Retinal pigment epithelial cell (primary cell): ENCODE data around the gene BFSP2.

Experiments used
- DNase-seq: peaks from one replicate; pipeline ENCODE4 v3.0.0-alpha.2; 2010; ENCODE audit warnings: low read depth
- H3K4me3 ChIP-seq: 2 replicates; pipeline ENCODE4 v1.5.1; 2011; ENCODE audit warnings: mild to moderate bottlenecking, low read length, control low read depth, moderate library complexity
- TF ChIP-seq, protein P1 (sequence below): conservative IDR thresholded peaks from 2 replicates; pipeline ENCODE4 v1.5.1; 2011; ENCODE audit warnings: low read depth, low read length, control low read depth, inconsistent platforms

BFSP2 gene, protein sequence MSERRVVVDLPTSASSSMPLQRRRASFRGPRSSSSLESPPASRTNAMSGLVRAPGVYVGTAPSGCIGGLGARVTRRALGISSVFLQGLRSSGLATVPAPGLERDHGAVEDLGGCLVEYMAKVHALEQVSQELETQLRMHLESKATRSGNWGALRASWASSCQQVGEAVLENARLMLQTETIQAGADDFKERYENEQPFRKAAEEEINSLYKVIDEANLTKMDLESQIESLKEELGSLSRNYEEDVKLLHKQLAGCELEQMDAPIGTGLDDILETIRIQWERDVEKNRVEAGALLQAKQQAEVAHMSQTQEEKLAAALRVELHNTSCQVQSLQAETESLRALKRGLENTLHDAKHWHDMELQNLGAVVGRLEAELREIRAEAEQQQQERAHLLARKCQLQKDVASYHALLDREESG

DNA sequence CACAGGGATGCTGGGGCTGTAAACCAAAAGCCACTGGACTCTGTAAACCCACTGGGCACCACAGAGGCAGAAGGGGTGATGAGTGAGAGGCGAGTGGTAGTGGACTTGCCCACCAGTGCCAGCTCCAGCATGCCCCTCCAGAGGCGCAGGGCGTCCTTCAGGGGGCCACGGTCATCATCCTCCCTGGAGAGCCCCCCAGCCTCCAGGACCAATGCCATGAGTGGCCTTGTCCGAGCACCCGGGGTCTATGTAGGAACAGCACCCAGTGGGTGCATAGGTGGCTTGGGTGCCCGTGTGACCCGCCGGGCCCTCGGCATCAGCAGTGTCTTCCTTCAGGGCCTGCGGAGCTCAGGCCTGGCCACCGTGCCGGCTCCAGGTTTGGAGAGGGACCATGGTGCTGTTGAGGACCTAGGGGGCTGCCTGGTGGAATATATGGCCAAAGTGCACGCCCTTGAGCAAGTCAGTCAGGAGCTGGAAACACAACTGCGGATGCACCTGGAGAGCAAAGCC is at the start of gene BFSP2:
TSS of gene BFSP2 (plus strand) at position 51 of the 510 bp plus-strand sequence. CDS start at position 79, 28 bp downstream.
- H3K4me3 ChIP-seq = no peak within 1 kb of the TSS
- DNase-seq = no peak
- TF ChIP-seq, protein P1, sequence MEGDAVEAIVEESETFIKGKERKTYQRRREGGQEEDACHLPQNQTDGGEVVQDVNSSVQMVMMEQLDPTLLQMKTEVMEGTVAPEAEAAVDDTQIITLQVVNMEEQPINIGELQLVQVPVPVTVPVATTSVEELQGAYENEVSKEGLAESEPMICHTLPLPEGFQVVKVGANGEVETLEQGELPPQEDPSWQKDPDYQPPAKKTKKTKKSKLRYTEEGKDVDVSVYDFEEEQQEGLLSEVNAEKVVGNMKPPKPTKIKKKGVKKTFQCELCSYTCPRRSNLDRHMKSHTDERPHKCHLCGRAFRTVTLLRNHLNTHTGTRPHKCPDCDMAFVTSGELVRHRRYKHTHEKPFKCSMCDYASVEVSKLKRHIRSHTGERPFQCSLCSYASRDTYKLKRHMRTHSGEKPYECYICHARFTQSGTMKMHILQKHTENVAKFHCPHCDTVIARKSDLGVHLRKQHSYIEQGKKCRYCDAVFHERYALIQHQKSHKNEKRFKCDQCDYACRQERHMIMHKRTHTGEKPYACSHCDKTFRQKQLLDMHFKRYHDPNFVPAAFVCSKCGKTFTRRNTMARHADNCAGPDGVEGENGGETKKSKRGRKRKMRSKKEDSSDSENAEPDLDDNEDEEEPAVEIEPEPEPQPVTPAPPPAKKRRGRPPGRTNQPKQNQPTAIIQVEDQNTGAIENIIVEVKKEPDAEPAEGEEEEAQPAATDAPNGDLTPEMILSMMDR = no peak

DNA sequence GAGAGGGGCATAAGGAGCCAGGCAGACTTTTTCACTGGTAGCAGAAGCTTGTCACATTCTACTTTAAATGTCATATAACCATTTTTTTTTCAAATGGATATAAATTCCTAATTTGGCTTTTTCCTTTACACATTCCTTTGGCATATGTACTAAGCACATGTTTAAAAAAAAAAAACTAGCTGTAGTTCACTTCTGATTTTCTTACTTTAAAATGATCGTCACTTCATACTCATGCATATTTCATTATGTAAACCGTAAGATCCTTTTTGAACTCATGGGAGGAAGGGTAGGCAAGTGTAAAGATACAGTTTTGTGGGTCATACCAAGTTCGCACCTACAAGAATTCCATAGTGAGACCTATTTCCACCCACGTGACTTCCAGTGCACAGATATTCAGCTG is 45.1 kb upstream of the BFSP2 start:
- DNase-seq = no peak
- TF ChIP-seq, protein P1 = no peak
- no peak overlapping the region for H3K4me3 ChIP-seq

DNA sequence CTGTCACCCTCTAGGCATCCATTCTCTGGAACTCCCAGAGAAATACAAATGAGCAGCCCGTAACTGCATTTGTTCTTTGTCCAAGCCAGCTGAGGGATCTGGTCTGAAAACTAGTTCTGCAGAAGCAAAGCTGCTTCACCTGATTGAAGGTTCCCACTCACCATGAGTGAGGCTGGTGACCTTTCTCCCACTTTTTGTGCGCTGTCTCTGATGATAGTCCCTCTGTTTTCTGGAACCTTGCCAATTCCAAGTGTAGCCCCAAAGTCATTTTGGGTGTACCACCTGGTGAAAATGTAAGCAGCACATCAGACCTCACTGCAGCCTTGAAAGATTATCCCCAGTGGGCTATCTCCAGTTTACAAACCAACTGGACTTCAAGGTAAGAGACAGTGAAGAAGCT is 39.4 kb upstream of the BFSP2 start:
- no peak overlapping the region for H3K4me3 ChIP-seq
- TF ChIP-seq, protein P1 = no peak
- DNase-seq = no peak

DNA sequence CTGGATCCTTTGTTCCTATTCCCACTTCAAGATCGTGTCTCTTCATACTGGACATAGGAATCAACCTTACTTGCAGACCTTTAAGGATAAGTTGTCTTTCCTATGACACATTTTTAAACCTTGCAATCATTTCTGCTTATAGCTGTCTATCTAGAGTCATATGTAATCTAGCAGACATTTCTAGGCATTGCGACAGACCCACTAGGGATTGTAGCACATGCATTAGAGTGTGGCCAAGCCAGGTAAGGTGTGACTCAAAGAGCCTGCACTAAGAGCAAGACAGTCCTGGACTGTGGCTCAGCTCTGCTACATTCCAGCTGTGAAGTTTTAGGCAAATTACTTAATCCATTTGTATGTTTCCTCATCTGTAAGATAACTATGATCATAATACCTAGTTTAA is 38.8 kb upstream of the BFSP2 start:
- DNase-seq = no peak
- TF ChIP-seq, protein P1 = no peak
- no peak overlapping the region for H3K4me3 ChIP-seq

DNA sequence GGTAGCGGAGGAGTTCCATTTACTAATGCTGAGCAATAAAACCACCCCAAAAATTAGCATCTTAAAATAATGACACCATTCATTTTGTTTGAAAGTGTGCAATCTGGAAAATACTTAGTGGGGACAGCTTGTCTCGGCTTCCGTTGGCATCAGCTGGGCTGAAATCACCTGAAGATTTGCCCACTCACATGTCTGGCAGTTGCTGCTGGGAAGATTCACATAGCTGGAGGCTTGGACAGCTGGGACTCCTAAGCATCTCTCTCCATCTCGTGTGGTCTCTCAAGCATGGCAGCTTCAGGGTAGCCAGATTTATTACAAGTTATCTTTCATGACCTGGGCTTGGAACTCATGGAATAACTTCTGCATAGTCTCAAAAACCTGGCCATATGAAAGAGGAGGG is 38.4 kb upstream of the BFSP2 start:
- no peak overlapping the region for H3K4me3 ChIP-seq
- TF ChIP-seq, protein P1 = no peak
- no peak for DNase-seq

DNA sequence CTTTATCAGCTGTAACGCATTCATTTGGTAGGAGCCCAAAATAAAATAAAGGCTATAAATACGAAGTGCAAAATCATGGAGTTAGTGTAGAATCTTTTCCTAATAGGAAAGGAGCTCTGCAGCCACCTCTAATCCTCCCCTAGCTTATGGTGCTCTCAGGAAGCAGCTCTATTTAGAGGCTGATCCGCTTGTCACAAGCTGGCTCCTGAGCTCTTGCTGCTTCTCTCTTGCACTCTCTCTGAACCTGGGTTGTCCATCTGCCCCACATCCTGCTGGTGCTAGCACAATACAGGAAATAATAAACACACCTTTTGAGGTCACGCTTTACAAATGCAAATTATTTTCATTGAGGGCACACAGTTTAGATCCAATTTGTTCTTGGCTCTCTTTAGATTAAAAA is 37.3 kb upstream of the BFSP2 start:
- H3K4me3 ChIP-seq = no peak overlapping the region
- DNase-seq = no peak
- TF ChIP-seq, protein P1 = no peak

DNA sequence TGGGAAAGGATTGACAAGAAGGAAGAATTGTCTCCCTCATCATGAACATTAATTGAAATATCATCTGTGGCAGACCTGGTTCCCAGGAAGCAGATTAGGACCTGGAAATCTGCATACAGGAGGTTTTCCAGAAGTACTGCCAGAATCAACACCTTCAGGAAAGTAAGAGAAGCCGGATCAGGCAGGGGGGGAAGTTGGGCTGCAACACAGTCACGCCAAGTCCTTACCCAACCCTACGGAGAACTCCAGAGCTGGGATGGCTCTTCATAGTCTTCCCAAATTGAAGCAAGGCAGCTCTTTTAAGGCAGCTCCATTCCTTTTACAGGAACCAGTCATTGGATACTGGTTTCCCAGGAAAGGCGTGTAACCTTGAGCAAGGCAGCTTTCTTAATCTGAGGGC is 35.2 kb upstream of the BFSP2 start:
- H3K4me3 ChIP-seq = no peak overlapping the region
- no peak for DNase-seq
- TF ChIP-seq, protein P1 = no peak
